HG02970 (cell line): ENCODE measurements around the gene FBXL7.
"Not testable (repeated sequence)": the region's sequence is repeated elsewhere in the genome, so short reads cannot be mapped to it uniquely, and the experiment has no call there.

Source experiments
- ATAC-seq: cut with Tn5 transposase; IDR thresholded peaks from one replicate; pipeline ENCODE4 v1.9.1; 2021; ENCODE audit warnings: mild to moderate bottlenecking, moderate library complexity, moderate number of reproducible peaks; ENCODE audit not compliant: unreplicated experiment, low FRiP score

The FBXL7 gene

GRCh38 chr5:15837551-15838289 lies 337.7 kb downstream of the FBXL7 start:
- ATAC-seq, result no peak

GRCh38 chr5:15844253-15844652 lies 344.3 kb downstream of the FBXL7 start:
- no peak for ATAC-seq

GRCh38 chr5:15844871-15845270 lies 344.9 kb downstream of the FBXL7 start:
- ATAC-seq, result no peak

- no peak for ATAC-seq
These were observed 350.6 kb downstream of the FBXL7 start for GRCh38 chr5:15850536-15850935.

- no peak for ATAC-seq
These were observed 351.0 kb downstream of the FBXL7 start for GRCh38 chr5:15850939-15851341.

- no peak for ATAC-seq
These were observed 352.2 kb downstream of the FBXL7 start for GRCh38 chr5:15852217-15852616.

- no peak for ATAC-seq
These were observed 353.0 kb downstream of the FBXL7 start for GRCh38 chr5:15852949-15853348.

GRCh38 chr5:15858326-15858725 lies 358.3 kb downstream of the FBXL7 start:
- ATAC-seq, result no peak

- no peak for ATAC-seq
These were observed 364.7 kb downstream of the FBXL7 start for GRCh38 chr5:15864536-15865215.

- not testable (repeated sequence) for ATAC-seq
These were observed 372.3 kb downstream of the FBXL7 start for GRCh38 chr5:15872259-15872658.

GRCh38 chr5:15877914-15878313 lies 377.9 kb downstream of the FBXL7 start:
- ATAC-seq, result no peak

- ATAC-seq, result no peak
These were observed 380.2 kb downstream of the FBXL7 start for GRCh38 chr5:15880201-15880600.

- ATAC-seq, result no peak
These were observed 385.2 kb downstream of the FBXL7 start for GRCh38 chr5:15885156-15885555.

GRCh38 chr5:15886156-15886555 lies 386.2 kb downstream of the FBXL7 start:
- no peak for ATAC-seq

- no peak for ATAC-seq
These were observed 387.1 kb downstream of the FBXL7 start for GRCh38 chr5:15887093-15887492.

- no peak for ATAC-seq
These were observed 389.0 kb downstream of the FBXL7 start for GRCh38 chr5:15889001-15889400.

GRCh38 chr5:15893866-15894265 lies 393.9 kb downstream of the FBXL7 start:
- no peak for ATAC-seq

- ATAC-seq, result no peak
These were observed 397.7 kb downstream of the FBXL7 start for GRCh38 chr5:15897656-15898055.

- no peak for ATAC-seq
These were observed 398.7 kb downstream of the FBXL7 start for GRCh38 chr5:15898641-15899040.

GRCh38 chr5:15899481-15899880 lies 399.5 kb downstream of the FBXL7 start:
- ATAC-seq, result no peak

- ATAC-seq, result no peak
These were observed 401.2 kb downstream of the FBXL7 start for GRCh38 chr5:15901151-15901550.

GRCh38 chr5:15902066-15902465 lies 402.1 kb downstream of the FBXL7 start:
- no peak for ATAC-seq
